GM20431 (cell line): ENCODE data around the gene CNGB1.
"Not testable (repeated sequence)": the region's sequence is repeated elsewhere in the genome, so short reads cannot be mapped to it uniquely, and the experiment has no call there.

Experiments used
- in situ Hi-C: fragments of 300-500 bp; cut with MseI, MboI; formaldehyde crosslinking; loops from one replicate; pipeline ENCODE4 v1.15.0; 2020; ENCODE audit warnings: low sequenced_read_pairs; ENCODE audit not compliant: unreplicated experiment

The CNGB1 gene

DNA sequence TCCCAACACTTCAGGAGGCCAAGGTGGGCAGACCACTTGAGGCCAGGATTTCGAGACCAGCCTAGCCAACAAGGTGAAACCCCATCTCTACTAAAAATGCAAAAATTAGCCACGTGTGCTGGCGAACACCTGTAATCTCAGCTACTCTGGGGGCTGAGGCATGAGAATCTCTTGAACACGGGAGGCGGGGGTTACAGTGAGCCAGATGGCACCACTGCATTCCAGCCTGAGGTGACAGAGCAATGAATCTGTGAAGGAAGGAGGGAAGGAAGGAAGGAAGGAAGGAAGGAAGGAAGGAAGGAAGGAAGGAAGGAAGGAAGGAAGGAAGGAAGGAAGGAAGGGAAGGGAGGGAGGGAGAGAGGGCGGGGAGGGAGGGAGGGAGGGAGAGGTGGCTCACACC is 124.0 kb downstream of the CNGB1 start:
- in situ Hi-C loops, result not testable (repeated sequence)

DNA sequence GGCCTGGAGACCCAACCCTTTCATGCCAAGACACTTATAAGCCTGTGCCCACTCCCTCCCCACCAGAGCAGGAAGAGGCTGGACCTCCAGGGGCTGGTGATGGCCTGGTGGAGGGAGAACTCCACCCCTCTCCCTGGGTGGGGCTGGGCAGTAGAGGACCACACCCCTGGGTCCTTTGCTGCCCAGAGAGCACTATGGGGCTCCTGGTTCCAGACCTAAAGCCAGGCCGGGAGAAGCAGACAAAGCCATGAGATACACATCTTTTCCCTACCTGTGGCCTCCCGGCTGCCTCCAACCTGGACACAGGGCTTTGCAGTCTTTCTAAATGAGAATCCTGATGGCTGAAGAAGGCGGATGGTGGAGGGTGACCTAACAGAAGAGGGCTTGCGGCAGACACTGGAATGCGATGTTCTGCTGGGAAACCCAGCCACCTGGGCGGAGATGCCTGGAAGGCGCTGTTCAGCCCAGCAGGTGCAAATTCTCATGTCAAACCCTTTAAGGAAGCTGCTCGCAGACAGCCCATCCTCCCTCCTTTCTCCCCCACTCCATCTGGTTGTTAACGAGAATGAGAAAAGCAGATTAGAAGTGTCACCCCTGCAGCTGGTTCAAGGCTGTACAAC is 124.7 kb downstream of the CNGB1 start:
- in situ Hi-C loops, result no loop called here

DNA sequence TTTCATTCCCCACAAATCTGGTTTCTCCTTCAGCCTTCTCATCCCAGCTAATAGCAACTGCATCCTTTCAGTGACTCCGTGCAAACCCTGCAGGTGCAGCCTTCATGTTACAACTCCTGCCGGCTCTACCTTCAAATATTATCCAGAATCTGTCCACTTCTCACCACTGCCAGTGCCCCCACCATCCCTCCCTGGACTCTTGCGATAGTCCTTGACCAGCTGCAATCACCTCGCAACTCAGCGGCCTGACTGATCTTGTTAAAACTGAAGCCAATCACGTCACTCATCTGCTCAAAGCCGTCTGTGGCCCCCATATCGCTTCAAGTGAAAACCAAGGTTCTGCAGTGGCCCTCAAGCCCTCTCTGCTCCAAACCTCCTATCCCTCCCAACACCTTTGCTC is 125.8 kb downstream of the CNGB1 start:
- in situ Hi-C loops, result no loop called here

DNA sequence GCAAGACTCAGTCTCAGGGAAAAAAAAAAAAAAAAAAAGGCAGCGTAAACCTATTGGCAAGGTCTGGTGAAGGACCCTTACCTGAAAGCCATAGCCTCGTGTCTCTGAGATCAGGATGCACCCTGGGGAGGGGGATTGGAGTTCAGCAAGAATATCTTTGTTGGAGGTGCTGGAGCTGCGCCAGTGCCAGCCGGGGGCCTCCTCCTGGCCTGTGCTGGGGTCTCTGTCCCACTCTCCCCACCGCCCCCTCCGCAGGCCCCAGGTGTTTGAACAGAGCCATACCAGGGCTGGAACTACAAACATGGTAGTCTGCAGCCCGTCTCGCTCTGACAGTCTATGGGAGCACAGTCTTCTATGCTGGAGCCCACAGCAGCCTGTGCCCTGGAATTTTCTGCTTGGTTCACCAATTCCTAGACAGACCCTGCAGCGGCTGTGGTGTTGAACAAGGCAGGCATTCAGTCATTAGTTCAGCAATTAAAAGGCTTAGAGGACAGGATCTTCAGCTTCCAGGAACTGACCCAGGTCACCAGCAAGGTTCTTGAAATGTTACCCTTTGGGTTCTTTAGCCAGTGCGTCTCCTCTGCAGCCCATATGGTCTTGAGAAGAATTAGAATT is 126.4 kb downstream of the CNGB1 start:
- in situ Hi-C loops, result no loop called here

DNA sequence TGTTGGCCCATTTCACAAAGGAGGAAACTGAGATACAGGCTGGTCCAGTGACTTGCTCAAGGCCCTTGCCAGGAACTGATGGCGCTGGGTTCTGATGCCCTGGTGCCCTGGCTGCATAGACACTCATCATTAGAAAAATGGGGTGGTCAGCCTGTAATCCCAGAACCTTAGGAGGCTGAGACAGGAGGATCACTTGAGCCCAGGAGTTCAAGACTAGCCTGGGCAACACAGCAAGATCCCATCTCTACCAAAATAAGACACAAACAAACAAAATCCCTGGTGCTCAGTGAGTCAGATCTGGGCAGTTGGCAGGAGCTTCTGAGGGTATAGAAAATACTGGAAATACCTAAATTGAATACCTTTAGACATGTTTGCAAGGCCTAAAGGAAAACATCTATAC is 127.5 kb downstream of the CNGB1 start:
- in situ Hi-C loops, result no loop called here

DNA sequence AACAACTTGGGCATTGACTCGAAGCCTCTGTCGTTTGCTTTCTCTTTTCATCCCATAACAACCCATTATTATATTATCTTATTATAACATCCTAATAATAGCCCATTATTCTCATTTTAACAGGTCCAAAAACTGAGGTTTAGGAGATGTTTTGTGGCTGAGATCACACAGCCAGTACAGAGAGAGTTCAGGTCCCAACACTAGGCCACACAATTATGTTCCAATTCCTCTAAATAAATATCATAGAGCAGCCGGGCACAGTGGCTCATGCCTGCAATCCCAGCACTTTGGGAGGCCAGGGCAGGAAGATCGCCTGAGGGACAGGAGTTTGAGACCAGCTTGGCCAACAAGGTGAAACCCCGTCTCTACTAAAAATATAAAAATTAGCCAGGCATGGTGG is 128.3 kb downstream of the CNGB1 start:
- in situ Hi-C loops, result no loop called here

DNA sequence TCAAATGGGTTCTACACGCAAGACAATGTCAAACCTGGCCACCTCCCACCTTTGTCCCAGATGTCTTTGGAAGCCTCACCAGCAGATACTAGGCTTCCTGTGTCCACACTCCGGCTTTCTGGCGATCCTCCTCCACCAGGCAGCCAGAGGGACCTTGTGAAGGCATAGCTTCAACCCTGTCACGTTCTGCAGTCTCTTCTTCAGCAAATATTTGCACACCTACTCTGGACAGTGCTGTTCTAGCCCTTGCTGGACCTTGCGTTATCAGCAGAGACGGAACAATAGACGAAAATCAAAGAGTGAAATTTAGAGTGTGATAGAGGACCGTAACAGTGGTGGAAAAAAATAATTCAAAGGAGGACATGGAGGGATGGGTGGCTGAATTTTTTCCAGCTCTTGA is 130.1 kb downstream of the CNGB1 start:
- in situ Hi-C loops, result no loop called here

DNA sequence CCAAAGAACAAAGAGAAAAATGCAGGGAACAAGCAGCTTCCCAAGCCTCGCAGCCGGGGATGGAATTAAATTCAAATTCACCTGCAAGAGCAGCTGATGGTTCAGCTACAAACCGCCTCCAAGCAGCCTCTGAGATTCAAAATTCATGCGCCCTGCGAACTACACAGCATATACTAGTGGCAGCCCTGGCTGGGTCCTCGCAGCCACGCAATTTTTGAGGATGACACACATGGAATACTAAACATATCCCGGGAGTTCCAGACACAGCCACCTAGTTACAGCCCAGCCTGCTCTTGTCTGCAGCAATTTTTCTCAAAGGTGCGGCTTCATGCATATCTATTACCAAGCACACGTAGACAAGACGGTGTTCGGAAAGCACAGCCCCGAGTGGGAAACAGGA is 132.8 kb downstream of the CNGB1 start:
- in situ Hi-C loops, result no loop called here

DNA sequence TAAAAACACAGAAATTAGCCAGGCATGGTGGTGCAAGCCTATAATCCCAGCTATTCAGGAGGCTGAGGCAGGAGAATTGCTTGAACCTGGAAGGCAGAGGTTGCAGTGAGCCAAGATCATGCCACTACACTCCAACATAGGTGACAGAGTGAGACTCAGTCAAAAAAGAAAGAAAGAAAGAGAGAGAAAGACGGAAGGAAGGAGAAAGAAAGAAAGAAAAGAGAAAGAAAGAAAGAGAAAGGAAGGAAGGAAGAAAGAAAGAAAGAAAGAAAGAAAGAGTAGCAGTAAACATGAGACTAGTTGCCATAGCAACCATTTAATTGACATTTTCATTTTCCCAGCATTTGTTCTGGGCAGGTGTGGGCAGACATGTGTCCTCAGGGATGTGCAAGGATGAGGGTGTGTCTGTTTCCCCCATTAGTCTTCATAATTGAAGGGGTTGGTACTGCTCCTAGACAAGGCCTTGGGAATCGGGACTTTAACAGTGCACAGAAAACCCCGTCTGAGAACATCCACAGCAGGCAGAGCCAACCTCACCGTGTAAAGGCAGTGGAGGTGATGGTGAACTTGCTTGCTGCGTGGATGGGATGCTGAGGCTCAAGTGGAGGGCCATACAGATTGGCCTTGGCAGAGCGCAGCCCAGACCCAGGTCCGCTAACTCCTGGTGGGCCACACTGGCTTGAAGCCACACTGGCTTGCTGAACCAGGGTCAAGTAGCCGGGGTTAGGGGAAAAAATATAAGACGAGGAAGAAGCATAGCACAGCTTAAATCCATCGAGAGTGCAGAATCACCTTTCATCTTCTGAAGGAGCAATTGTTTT is 133.4 kb downstream of the CNGB1 start:
- in situ Hi-C loops, result no loop called here

DNA sequence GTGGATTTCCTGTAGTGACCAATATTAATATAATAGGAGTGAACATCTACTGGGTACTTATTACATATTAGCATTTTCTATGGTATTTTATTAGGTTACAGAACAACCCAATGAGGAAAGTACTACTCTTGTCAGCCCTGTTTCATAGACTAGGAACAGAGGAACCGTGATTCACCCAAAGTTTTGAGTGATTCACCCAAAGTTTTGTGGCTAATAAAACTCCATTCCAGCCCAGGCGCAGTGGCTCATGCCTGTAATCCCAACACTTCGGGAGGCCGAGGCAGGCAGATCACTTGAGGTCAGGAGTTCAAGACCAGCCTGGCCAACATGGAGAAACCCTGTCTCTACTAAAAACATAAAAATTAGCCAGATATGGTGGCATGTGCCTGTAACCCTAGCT is 135.5 kb downstream of the CNGB1 start:
- in situ Hi-C loops, result not testable (repeated sequence)

DNA sequence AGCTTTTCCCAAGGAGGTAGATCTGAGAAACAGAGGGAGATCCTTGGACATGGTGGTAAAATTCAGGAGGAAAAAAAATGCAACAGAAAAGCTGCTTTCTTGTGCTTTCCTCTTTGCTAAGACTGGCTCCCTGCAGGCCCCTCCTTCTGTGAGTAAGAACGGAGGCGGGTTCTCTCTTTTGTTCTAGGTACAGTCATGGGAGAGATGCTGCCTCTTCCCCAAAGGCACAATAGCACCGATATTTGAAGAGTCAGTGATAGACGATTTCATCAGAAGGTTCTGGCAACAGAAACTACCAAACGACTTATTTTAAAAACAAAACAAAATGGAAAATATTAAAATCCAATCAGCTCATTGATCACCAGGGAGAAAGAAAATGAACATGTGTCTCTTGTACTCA is 136.0 kb downstream of the CNGB1 start:
- in situ Hi-C loops, result no loop called here
